ENCODE results near the gene MACF1.

DNA sequence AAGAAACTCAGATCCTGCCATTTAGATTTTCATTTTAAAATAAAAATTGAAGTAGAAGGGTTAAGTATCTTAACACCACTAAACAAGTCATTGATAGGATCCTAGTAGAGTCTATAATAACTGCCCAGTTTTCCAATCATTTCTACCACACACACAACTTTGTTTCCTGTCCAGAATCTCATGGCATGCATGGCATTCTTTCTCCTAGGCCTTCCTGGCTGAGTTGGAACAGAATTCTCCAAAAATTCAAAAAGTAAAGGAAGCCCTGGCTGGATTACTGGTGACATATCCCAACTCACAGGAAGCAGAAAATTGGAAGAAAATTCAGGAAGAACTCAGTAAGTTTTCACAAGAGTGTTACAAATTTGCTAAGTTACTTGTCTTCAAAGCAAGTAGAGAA, 175.5 kb downstream of the MACF1 start:
- TF ChIP-seq POLR2A (IDR thresholded peaks at IDR 0.05) (no peak), POLR2AphosphoS5 (IDR thresholded peaks at IDR 0.05) (no peak)
- TF ChIP-seq, protein P1, sequence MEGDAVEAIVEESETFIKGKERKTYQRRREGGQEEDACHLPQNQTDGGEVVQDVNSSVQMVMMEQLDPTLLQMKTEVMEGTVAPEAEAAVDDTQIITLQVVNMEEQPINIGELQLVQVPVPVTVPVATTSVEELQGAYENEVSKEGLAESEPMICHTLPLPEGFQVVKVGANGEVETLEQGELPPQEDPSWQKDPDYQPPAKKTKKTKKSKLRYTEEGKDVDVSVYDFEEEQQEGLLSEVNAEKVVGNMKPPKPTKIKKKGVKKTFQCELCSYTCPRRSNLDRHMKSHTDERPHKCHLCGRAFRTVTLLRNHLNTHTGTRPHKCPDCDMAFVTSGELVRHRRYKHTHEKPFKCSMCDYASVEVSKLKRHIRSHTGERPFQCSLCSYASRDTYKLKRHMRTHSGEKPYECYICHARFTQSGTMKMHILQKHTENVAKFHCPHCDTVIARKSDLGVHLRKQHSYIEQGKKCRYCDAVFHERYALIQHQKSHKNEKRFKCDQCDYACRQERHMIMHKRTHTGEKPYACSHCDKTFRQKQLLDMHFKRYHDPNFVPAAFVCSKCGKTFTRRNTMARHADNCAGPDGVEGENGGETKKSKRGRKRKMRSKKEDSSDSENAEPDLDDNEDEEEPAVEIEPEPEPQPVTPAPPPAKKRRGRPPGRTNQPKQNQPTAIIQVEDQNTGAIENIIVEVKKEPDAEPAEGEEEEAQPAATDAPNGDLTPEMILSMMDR (IDR thresholded peaks at IDR 0.05): no peak

Data from breast epithelium (tissue), 3 donors.